IMR-90 (cell line): ENCODE results near the gene RERE. TPM values are rescaled to one million over a fixed set of nuclear protein-coding genes. Genes with fewer than 3 reads are reported as not detected.

Experiments used
- ATAC-seq: fragments of 200-7000 bp; cut with Tn5 transposase; 2 replicates; pipeline ENCODE4 v1.9.1; 2020; ENCODE audit warnings: low read depth, mild to moderate bottlenecking, moderate library complexity
- BruUV-seq: library from RNA; stranded (reverse); fragments of 400-500 nt; replicated peaks from 2 replicates; lab custom pipeline; 2021; lab: Mats Ljungman, UMichigan
- CTCF ChIA-PET: fragments of 300-600 bp; formaldehyde crosslinking; extraction: SDS; loops from one replicate; lab custom pipeline; 2021; ENCODE audit warnings: antibody characterized with exemption; lab: Yijun Ruan, JAX
- POLR2A ChIA-PET: fragments of 300-600 bp; sonication (Branson Sonifier 250); formaldehyde crosslinking; loops from one replicate; lab custom pipeline; 2022; ENCODE audit warnings: antibody characterized with exemption; ENCODE audit not compliant: unreplicated experiment; lab: Charles Lee
- DNase-seq: peaks from one replicate; pipeline ENCODE4 v3.0.0; 2013
- H2AFZ ChIP-seq: replicated peaks from 2 replicates; pipeline ENCODE3; 2013; ENCODE audit warnings: low read length, mild to moderate bottlenecking; ENCODE audit not compliant: poor library complexity
- H2AK5ac ChIP-seq: 2 replicates; pipeline ENCODE4 v1.6.1; 2013; ENCODE audit warnings: low read depth, low read length, inconsistent platforms
- H2AK9ac ChIP-seq: replicated peaks from 2 replicates; pipeline ENCODE3; 2013; ENCODE audit warnings: mild to moderate bottlenecking, low read depth, low read length, moderate library complexity; ENCODE audit not compliant: poor library complexity
- H2BK120ac ChIP-seq: 2 replicates; pipeline ENCODE4 v1.6.1; 2013; ENCODE audit warnings: low read depth, low read length, inconsistent platforms
- H2BK15ac ChIP-seq: 3 replicates; pipeline ENCODE4 v1.6.1; 2013; ENCODE audit warnings: low read depth, low read length, inconsistent platforms
- H2BK20ac ChIP-seq: 2 replicates; pipeline ENCODE4 v1.6.1; 2013; ENCODE audit warnings: low read depth, mild to moderate bottlenecking, inconsistent platforms, low read length, moderate library complexity
- H2BK5ac ChIP-seq: 2 replicates; pipeline ENCODE4 v1.6.1; 2013; ENCODE audit warnings: mild to moderate bottlenecking, low read depth, low read length, inconsistent platforms; ENCODE audit not compliant: poor library complexity, severe bottlenecking
- H3K14ac ChIP-seq: replicated peaks from 2 replicates; pipeline ENCODE4 v1.6.1; 2013; ENCODE audit warnings: low read depth, low read length, inconsistent platforms
- H3K18ac ChIP-seq: 2 replicates; pipeline ENCODE4 v1.6.1; 2013; ENCODE audit warnings: low read depth, low read length, control low read depth
- H3K23ac ChIP-seq: 2 replicates; pipeline ENCODE4 v1.6.1; 2013; ENCODE audit warnings: low read depth, low read length, inconsistent platforms
- H3K27ac ChIP-seq: 2 replicates; pipeline ENCODE4 v1.5.1; 2013; ENCODE audit warnings: mild to moderate bottlenecking, control low read depth, low read length; ENCODE audit not compliant: insufficient read depth
- H3K27me3 ChIP-seq: 2 replicates; pipeline ENCODE4 v1.6.1; 2013; ENCODE audit warnings: low read length; ENCODE audit not compliant: control insufficient read depth, insufficient read depth
- H3K36me3 ChIP-seq: 2 replicates; pipeline ENCODE4 v1.6.1; 2013; ENCODE audit warnings: low read length, mixed read lengths; ENCODE audit not compliant: control insufficient read depth, insufficient read depth
- H3K4ac ChIP-seq: 2 replicates; pipeline ENCODE4 v1.6.1; 2013; ENCODE audit warnings: low read depth, low read length, inconsistent platforms
- H3K4me1 ChIP-seq: 2 replicates; pipeline ENCODE4 v1.6.1; 2013; ENCODE audit warnings: low read length, mixed read lengths; ENCODE audit not compliant: control insufficient read depth, insufficient read depth
- H3K4me2 ChIP-seq: 2 replicates; pipeline ENCODE4 v1.6.1; 2013; ENCODE audit warnings: low read depth, mild to moderate bottlenecking, control low read depth, low read length, moderate library complexity
- H3K4me3 ChIP-seq: 2 replicates; pipeline ENCODE4 v1.5.1; 2013; ENCODE audit warnings: low read depth, mild to moderate bottlenecking, control low read depth, low read length, moderate library complexity; ENCODE audit not compliant: insufficient read depth
- H3K56ac ChIP-seq: 2 replicates; pipeline ENCODE4 v1.6.1; 2013; ENCODE audit warnings: low read length, inconsistent platforms; ENCODE audit not compliant: insufficient read depth; ENCODE audit errors: extremely low read depth
- H3K79me1 ChIP-seq, 2 experiments: 2 replicates each; pipeline ENCODE4 v1.6.1; 2013; ENCODE audit warnings: low read length in 2 of 2, inconsistent platforms in 1 of 2, low read depth in 1 of 2
- H3K9ac ChIP-seq: 2 replicates; pipeline ENCODE4 v1.6.1; 2013; ENCODE audit warnings: low read depth, low read length, control low read depth
- H3K9me1 ChIP-seq: 2 replicates; pipeline ENCODE4 v1.6.1; 2013; ENCODE audit warnings: low read length, inconsistent platforms; ENCODE audit not compliant: insufficient read depth
- H3K9me3 ChIP-seq: 2 replicates; pipeline ENCODE4 v1.6.1; 2013; ENCODE audit warnings: low read length; ENCODE audit not compliant: control insufficient read depth, insufficient read depth
- H4K20me1 ChIP-seq: 2 replicates; pipeline ENCODE4 v1.6.1; 2013; ENCODE audit warnings: low read length, inconsistent platforms; ENCODE audit not compliant: insufficient read depth
- H4K5ac ChIP-seq: 2 replicates; pipeline ENCODE4 v1.6.1; 2013; ENCODE audit warnings: mild to moderate bottlenecking, low read depth, low read length, control low read depth
- H4K8ac ChIP-seq, 2 experiments: 2 replicates each; pipeline ENCODE4 v1.6.1; 2013; ENCODE audit warnings: low read depth in 2 of 2, low read length in 2 of 2, control low read depth in 1 of 2, inconsistent platforms in 1 of 2
- H4K91ac ChIP-seq: 2 replicates; pipeline ENCODE4 v1.6.1; 2013; ENCODE audit warnings: low read depth, low read length, inconsistent platforms; ENCODE audit not compliant: insufficient read depth
- BHLHE40 ChIP-seq: fragments of 150-350 bp; IDR thresholded peaks from 2 replicates; pipeline ENCODE4 v1.6.1; 2016; ENCODE audit warnings: mild to moderate bottlenecking, low read depth, low read length
- CHD1 ChIP-seq: IDR thresholded peaks from 2 replicates; pipeline ENCODE4 v1.6.1; 2012; ENCODE audit warnings: low read depth, low read length, improper control_type of control experiment
- FOS ChIP-seq: fragments of 150-350 bp; IDR thresholded peaks from 2 replicates; pipeline ENCODE4 v1.6.1; 2016; ENCODE audit warnings: low read depth, low read length
- MAFK ChIP-seq: IDR thresholded peaks from 2 replicates; pipeline ENCODE4 v1.6.1; 2012; ENCODE audit warnings: low read depth, low read length, improper control_type of control experiment
- MAZ ChIP-seq: IDR thresholded peaks from 2 replicates; pipeline ENCODE4 v1.6.1; 2012; ENCODE audit warnings: low read depth, mild to moderate bottlenecking, low read length, improper control_type of control experiment, moderate library complexity, borderline replicate concordance
- MXI1 ChIP-seq: IDR thresholded peaks from 2 replicates; pipeline ENCODE4 v1.6.1; 2012; ENCODE audit warnings: low read depth, mild to moderate bottlenecking, low read length, moderate library complexity, borderline replicate concordance
- NFE2L2 ChIP-seq: fragments of 150-350 bp; IDR thresholded peaks from 2 replicates; pipeline ENCODE4 v1.6.1; 2016; ENCODE audit warnings: low read depth, mild to moderate bottlenecking, low read length
- POLR2A ChIP-seq: IDR thresholded peaks from 2 replicates; pipeline ENCODE4 v1.6.1; 2012; ENCODE audit warnings: mild to moderate bottlenecking, low read depth, low read length
- RAD21 ChIP-seq: IDR thresholded peaks from 2 replicates; pipeline ENCODE4 v1.6.1; 2012; ENCODE audit warnings: low read length, improper control_type of control experiment
- SMC3 ChIP-seq: fragments of 150-350 bp; IDR thresholded peaks from 2 replicates; pipeline ENCODE4 v1.6.1; 2016; ENCODE audit warnings: low read depth, mild to moderate bottlenecking, antibody characterized with exemption, low read length, moderate library complexity
- WGBS, 2 experiments: methylation state at CpG; one replicate each; pipeline versions ENCODE4 v1.1.5 to v1.1.7; 2013; ENCODE audit warnings: missing lambda C conversion rate in 2 of 2; ENCODE audit not compliant: insufficient read length in 1 of 2; ENCODE audit errors: extremely low coverage in 2 of 2; 5-methylcytosine and 5-hydroxymethylcytosine counted together
- dilution Hi-C: fragments of 300-500 bp; cut with HindIII; formaldehyde crosslinking; loops from one replicate; pipeline ENCODE4 v1.14.3; 2018; ENCODE audit warnings: low sequenced_read_pairs; ENCODE audit not compliant: unreplicated experiment
- in situ Hi-C: fragments of 300-500 bp; cut with MboI; formaldehyde crosslinking; loops from 3 replicates; pipeline ENCODE4 v1.14.3; 2019; ENCODE audit warnings: low sequenced_read_pairs, inconsistent platforms, mixed read lengths
- intact Hi-C: fragments of 100-400 bp; cut with micrococcal nuclease; formaldehyde crosslinking; loops from 2 replicates; pipeline ENCODE4 v1.10.0; 2022
- polyA plus RNA-seq, 3 experiments: library from polyadenylated mRNA; depleted of rRNA; stranded (reverse); fragments of >200 nt; gene quantifications; 2 replicates each; pipeline ENCODE4 v1.2.3, GENCODE V29; 2012; ENCODE audit warnings: low replicate concordance in 1 of 3
- total RNA-seq: library from RNA; depleted of rRNA; stranded (reverse); fragments of >200 nt; gene quantifications from 2 replicates; pipeline ENCODE4 v1.2.3, GENCODE V29; 2012
- TF ChIP-seq, protein P1 (sequence below): fragments of 150-350 bp; IDR thresholded peaks from 2 replicates; pipeline ENCODE4 v1.6.1; 2016; ENCODE audit warnings: low read depth, mild to moderate bottlenecking, low read length, moderate library complexity, borderline replicate concordance
- TF ChIP-seq, protein P2 (sequence below): conservative IDR thresholded peaks from 2 replicates; pipeline ENCODE4 v1.5.1; 2012; ENCODE audit warnings: mild to moderate bottlenecking, low read depth, low read length, improper control_type of control experiment
- TF ChIP-seq, protein P3 (sequence below): fragments of 150-350 bp; IDR thresholded peaks from 2 replicates; pipeline ENCODE4 v1.6.1; 2017; ENCODE audit warnings: mild to moderate bottlenecking, antibody characterized with exemption, low read length, low read depth

RERE gene
- total and polyA plus RNA-seq, 2 of the 4 experiments (the other 2 are of a cell fraction) = 11.5 to 25.1 TPM

DNA sequence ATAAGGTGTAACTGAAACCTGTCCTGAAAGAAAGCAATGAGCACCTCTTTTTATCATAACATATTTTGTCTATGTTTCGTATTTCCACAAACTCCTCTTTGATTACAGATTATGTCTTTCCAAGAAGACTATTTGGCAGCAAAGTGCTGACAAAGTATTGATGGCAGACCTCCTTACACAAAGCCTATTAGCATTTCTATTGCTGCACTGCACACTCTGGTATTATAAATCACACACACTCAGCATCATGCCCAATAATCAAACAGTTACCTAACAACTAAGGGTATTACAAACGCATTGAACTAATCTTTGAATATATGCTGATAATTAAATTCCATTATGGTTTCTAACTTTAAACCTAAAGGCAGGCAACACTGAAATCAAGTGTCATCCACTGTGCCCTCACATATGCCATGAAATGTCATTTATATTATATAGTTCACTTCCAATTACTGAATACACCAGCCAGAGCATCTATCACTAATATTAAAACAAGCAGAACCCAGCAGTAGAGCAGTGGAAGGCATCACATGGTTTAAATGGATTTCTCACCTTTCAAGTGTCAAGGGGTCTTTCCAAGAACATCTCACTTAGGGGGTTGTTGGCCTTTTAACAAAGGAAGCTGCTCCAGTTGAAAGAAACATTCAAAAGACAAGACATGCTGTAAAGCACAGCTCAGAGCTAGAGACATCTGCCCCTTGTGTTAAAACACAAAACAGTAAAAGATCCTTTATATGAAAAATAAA is 239.1 kb downstream of the RERE start:
- H4K20me1 ChIP-seq = peaks cover 14% of the 10 kb centered on the region; the same call in 1 of the 2 replicates
- no peak overlapping the region for H2BK20ac ChIP-seq
- H4K5ac ChIP-seq = no peak overlapping the region
- no peak overlapping the region for H3K4me3 ChIP-seq
- H3K4me2 ChIP-seq = no peak overlapping the region
- no TSS peak for BruUV-seq
- H4K8ac ChIP-seq = no peak overlapping the region
- POLR2A ChIA-PET = no interaction called here
- intact Hi-C loops (no loop called here), dilution Hi-C loops (no loop called here), in situ Hi-C loops (no loop called here)
- no peak overlapping the region for H3K9ac ChIP-seq
- H3K14ac ChIP-seq = no peak overlapping the region
- H3K56ac ChIP-seq = no peak overlapping the region
- H2AFZ ChIP-seq = no peak overlapping the region
- no peak overlapping the region for H2BK15ac ChIP-seq
- WGBS, 2 experiments = no CpG with 5 or more reads among the region's 2 CpGs
- DNase-seq = no peak
- no peak overlapping the region for H3K4ac ChIP-seq
- no peak for ATAC-seq
- H4K91ac ChIP-seq = no peak overlapping the region
- 0 out of 2 replicates have a peak, but pooled peaks cover 3% of the 10 kb centered on the region for H3K36me3 ChIP-seq
- peaks cover 16 to 44% of the 10 kb centered on the region in 2 experiments for H3K79me1 ChIP-seq
- H3K9me3 ChIP-seq = no peaks in the 10 kb centered on the region
- CTCF ChIA-PET = interaction anchor here (1.3 to 1.6 kb wide), 2 partner anchors 9 to 18 kb away, joined by 3 to 5 read pairs; no protein-coding TSS in a partner anchor
- peaks cover under 1% of the 10 kb centered on the region; the same call in 1 of the 2 replicates for H3K4me1 ChIP-seq
- H2BK120ac ChIP-seq = no peak overlapping the region
- H2AK5ac ChIP-seq = no peak overlapping the region
- H3K27ac ChIP-seq = no peak overlapping the region
- H3K23ac ChIP-seq = no peak overlapping the region; the same call in 1 of the 2 replicates
- H2BK5ac ChIP-seq = no peak overlapping the region
- H3K27me3 ChIP-seq = no peaks in the 10 kb centered on the region
- peaks cover 2% of the 10 kb centered on the region; the same call in 1 of the 2 replicates for H3K9me1 ChIP-seq
- no peak overlapping the region for H3K18ac ChIP-seq
- TF ChIP-seq FOS = no peak
- TF ChIP-seq POLR2A = no peak
- TF ChIP-seq, protein P1, sequence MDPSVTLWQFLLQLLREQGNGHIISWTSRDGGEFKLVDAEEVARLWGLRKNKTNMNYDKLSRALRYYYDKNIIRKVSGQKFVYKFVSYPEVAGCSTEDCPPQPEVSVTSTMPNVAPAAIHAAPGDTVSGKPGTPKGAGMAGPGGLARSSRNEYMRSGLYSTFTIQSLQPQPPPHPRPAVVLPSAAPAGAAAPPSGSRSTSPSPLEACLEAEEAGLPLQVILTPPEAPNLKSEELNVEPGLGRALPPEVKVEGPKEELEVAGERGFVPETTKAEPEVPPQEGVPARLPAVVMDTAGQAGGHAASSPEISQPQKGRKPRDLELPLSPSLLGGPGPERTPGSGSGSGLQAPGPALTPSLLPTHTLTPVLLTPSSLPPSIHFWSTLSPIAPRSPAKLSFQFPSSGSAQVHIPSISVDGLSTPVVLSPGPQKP = no peak
- TF ChIP-seq, protein P2, sequence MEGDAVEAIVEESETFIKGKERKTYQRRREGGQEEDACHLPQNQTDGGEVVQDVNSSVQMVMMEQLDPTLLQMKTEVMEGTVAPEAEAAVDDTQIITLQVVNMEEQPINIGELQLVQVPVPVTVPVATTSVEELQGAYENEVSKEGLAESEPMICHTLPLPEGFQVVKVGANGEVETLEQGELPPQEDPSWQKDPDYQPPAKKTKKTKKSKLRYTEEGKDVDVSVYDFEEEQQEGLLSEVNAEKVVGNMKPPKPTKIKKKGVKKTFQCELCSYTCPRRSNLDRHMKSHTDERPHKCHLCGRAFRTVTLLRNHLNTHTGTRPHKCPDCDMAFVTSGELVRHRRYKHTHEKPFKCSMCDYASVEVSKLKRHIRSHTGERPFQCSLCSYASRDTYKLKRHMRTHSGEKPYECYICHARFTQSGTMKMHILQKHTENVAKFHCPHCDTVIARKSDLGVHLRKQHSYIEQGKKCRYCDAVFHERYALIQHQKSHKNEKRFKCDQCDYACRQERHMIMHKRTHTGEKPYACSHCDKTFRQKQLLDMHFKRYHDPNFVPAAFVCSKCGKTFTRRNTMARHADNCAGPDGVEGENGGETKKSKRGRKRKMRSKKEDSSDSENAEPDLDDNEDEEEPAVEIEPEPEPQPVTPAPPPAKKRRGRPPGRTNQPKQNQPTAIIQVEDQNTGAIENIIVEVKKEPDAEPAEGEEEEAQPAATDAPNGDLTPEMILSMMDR = no peak
- no peak for TF ChIP-seq MAFK
- no peak for TF ChIP-seq BHLHE40
- TF ChIP-seq CHD1 = no peak
- TF ChIP-seq SMC3 = no peak
- no peak for TF ChIP-seq MAZ
- TF ChIP-seq MXI1 = no peak
- TF ChIP-seq, protein P3, sequence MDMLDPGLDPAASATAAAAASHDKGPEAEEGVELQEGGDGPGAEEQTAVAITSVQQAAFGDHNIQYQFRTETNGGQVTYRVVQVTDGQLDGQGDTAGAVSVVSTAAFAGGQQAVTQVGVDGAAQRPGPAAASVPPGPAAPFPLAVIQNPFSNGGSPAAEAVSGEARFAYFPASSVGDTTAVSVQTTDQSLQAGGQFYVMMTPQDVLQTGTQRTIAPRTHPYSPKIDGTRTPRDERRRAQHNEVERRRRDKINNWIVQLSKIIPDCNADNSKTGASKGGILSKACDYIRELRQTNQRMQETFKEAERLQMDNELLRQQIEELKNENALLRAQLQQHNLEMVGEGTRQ = no peak
- TF ChIP-seq NFE2L2 = no peak
- TF ChIP-seq RAD21 = no peak
- no peak overlapping the region for H2AK9ac ChIP-seq
